ENCODE results near the gene EFNA5. TPM values are rescaled to one million over a fixed set of nuclear protein-coding genes. Genes with fewer than 3 reads are reported as not detected.

EFNA5 gene
- total RNA-seq, 4 donors from 2014 or later: 16.6 to 35.3 (median 19.3) TPM

DNA sequence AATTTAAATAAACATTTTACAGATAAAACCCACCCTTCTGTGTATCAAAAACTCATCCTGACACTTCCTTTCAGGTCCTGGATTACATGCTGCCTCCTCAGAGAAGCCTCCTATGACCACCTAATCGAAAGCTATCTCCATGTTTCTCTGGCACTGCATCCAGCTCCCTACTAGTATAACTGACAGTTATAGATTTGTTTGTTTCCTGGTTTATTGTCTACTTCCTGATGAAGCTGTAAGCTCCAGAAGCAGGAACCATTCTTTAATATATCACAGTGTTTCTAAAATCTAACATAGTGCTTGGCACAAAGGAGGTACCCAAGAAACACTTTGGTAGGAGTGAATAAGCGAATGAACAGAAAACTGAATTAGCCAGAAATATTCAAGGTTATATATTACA, 270.4 kb downstream of the EFNA5 start:
- TF ChIP-seq POLR2A (IDR thresholded peaks at IDR 0.05) (no peak), CTCF (IDR thresholded peaks at IDR 0.05) (no peak)
- no peak for DNase-seq (ENCODE audit: low spot score in 2 of 2)
- 90 to 94% methylated on average over 2 of the region's 2 CpGs for WGBS, 2 donors
- intact Hi-C loops (cut with DNase I; ENCODE audit: low total_unique reads): no loop called here
- H3K4me3 ChIP-seq (ENCODE audit: low read depth, poor library complexity, severe bottlenecking): no peak overlapping the region

DNA sequence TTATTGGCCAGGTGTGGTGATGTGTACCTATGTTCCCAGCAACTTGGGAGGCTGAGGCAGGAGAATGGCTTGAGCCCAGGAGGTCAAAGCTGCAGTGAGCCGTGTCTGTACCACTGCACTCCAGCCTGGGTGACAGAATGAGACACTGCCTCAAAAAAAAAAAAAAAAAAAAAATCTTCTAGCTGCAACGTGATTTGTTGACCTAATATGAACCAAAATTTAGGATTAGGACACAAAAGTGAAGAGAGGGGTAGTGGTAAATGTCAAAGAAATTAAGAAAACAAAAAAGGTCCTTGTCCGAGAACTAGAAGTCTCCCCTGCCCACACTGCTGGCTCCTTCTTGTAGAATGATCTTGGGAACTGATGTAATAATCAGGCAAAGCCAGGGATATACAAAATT, 272.0 kb downstream of the EFNA5 start:
- intact Hi-C loops (cut with DNase I; ENCODE audit: low total_unique reads): no loop called here
- 85 to 92% methylated on average over 3 of the region's 3 CpGs for WGBS, 2 donors
- no peak overlapping the region for H3K4me3 ChIP-seq (ENCODE audit: low read depth, poor library complexity, severe bottlenecking)
- DNase-seq (ENCODE audit: low spot score in 2 of 2): no peak
- TF ChIP-seq POLR2A (IDR thresholded peaks at IDR 0.05) (no peak), CTCF (IDR thresholded peaks at IDR 0.05) (no peak)

GRCh38 chr5:107396351-107396690, 274.4 kb downstream of the EFNA5 start:
- WGBS, 2 donors: 96% methylated on average over 1 of the region's 1 CpG
- intact Hi-C loops (cut with DNase I; ENCODE audit: low total_unique reads): no loop called here
- H3K4me3 ChIP-seq (ENCODE audit: low read depth, poor library complexity, severe bottlenecking): no peak overlapping the region
- DNase-seq (ENCODE audit: low spot score in 2 of 2): no peak
- TF ChIP-seq POLR2A (IDR thresholded peaks at IDR 0.05) (no peak), CTCF (IDR thresholded peaks at IDR 0.05) (no peak)

- TF ChIP-seq POLR2A (IDR thresholded peaks at IDR 0.05): no peak
- intact Hi-C loops (cut with DNase I; ENCODE audit: low total_unique reads): no loop called here
- 60 to 79% methylated on average over 5 of the region's 5 CpGs for WGBS, 2 donors
- DNase-seq (ENCODE audit: low spot score in 2 of 2): no peak
- H3K4me3 ChIP-seq (ENCODE audit: low read depth, poor library complexity, severe bottlenecking): no peak overlapping the region
These were observed 274.9 kb downstream of the EFNA5 start for GRCh38 chr5:107395632-107396350.

- TF ChIP-seq POLR2A (IDR thresholded peaks at IDR 0.05): no peak
- TF ChIP-seq CTCF (IDR thresholded peaks at IDR 0.05): no peak
- no peak overlapping the region for H3K4me3 ChIP-seq (ENCODE audit: low read depth, poor library complexity, severe bottlenecking)
- intact Hi-C loops (cut with DNase I; ENCODE audit: low total_unique reads): no loop called here
- no peak for DNase-seq (ENCODE audit: low spot score in 2 of 2)
- WGBS, 2 donors: 54% methylated on average over 2 of the region's 2 CpGs
These were observed 276.9 kb downstream of the EFNA5 start for GRCh38 chr5:107393851-107394250.

GRCh38 chr5:107391787-107392186, 278.9 kb downstream of the EFNA5 start:
- TF ChIP-seq POLR2A (IDR thresholded peaks at IDR 0.05) (no peak), CTCF (IDR thresholded peaks at IDR 0.05) (no peak)
- no peak for DNase-seq (ENCODE audit: low spot score in 2 of 2)
- intact Hi-C loops (cut with DNase I; ENCODE audit: low total_unique reads): no loop called here
- WGBS, 2 donors: 93 to 97% methylated on average over 5 of the region's 5 CpGs
- no peak overlapping the region for H3K4me3 ChIP-seq (ENCODE audit: low read depth, poor library complexity, severe bottlenecking)

Measured in lower leg skin (tissue), 4 donors.